ENCODE data around the gene DNAH10. TPM values are rescaled to one million over a fixed set of nuclear protein-coding genes. Genes with fewer than 3 reads are reported as not detected.

DNAH10 gene
- total RNA-seq, 1 experiment from 2014 or later, result 0.39 TPM

DNA sequence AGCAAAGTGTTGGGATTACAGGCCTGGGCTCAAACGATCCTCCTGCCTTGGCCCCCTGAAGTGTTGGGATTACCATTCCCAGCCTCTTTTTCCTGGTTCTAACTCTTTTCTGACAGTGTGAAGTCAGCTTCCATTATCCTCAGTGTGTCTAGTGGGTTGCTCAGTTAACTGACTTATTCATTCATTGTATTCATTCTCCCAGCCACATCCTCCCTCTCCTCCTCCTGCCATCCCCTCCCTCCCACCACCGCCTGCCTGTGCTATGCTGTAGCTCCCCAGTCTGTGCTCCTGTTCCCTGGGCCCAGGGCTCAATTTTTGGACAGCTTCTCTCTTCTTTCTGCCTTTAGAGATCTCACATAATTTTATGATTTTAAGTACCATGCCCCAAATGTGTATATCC is 30.5 kb upstream of the DNAH10 start:
- in situ Hi-C loops (cut with HindIII; ENCODE audit: low pct_unique_long_range_greater_than_20kb, low sequenced_read_pairs) (no loop called here), intact Hi-C loops (cut with micrococcal nuclease; ENCODE audit: unreplicated experiment) (no loop called here)
- H3K36me3 ChIP-seq (ENCODE audit: control insufficient read depth, insufficient read depth, low read length), result peaks cover 3% of the 10 kb centered on the region; the same call in 1 of the 2 replicates
- TF ChIP-seq SIN3A (IDR thresholded peaks at IDR 0.05; ENCODE audit: borderline replicate concordance, insufficient read depth, low read depth, low read length) (no peak), TCF7L2 (IDR thresholded peaks at IDR 0.05; ENCODE audit: low read depth, low read length) (no peak)
- H3K9me3 ChIP-seq (ENCODE audit: control insufficient read depth, insufficient read depth, low read depth, low read length), result no peaks in the 10 kb centered on the region
- POLR2A ChIA-PET, result no interaction called here
- CTCF ChIA-PET, result no interaction called here
- no TSS peak for BruUV-seq (replicated peaks)
- ATAC-seq (no peak), DNase-seq (ENCODE audit: low read depth, low spot score) (no peak)
- H3K27ac ChIP-seq (ENCODE audit: low read length), result no peak overlapping the region
- H3K4me3 ChIP-seq (ENCODE audit: low read depth in 2 of 2, low read length in 2 of 2), result no peak overlapping the region
- no peaks in the 10 kb centered on the region for H3K27me3 ChIP-seq (ENCODE audit: control insufficient read depth, insufficient read depth, low read length)
- no peaks in the 10 kb centered on the region for H3K4me1 ChIP-seq (ENCODE audit: control insufficient read depth, insufficient read depth, low read length)

DNA sequence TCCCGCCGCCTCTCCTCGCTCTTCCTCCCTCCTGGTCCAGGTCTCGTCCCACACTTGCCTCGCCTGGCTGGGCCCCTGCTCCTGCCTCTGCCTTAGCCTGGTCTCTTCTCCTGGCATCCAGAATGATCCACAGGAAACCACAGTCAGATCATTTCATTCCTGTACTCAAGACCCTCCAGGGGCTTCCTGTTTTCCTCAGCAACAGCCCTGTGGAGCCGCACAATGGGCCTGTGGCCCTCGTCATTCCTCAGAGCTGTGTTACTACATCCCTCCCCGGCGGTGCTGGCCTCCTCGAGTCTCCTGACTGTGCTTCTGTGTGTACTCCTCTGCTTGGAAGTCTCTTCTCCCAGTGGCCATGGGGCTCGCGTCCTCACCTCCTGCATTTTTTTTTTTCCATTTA is 29.9 kb upstream of the DNAH10 start:
- ChIA-PET CTCF (no interaction called here), POLR2A (no interaction called here)
- Histone ChIP-seq H3K4me3 (ENCODE audit: low read depth in 2 of 2, low read length in 2 of 2) (no peak overlapping the region), H3K9me3 (ENCODE audit: control insufficient read depth, insufficient read depth, low read depth, low read length) (no peaks in the 10 kb centered on the region), H3K36me3 (ENCODE audit: control insufficient read depth, insufficient read depth, low read length) (peaks cover 3% of the 10 kb centered on the region; the same call in 1 of the 2 replicates), H3K27me3 (ENCODE audit: control insufficient read depth, insufficient read depth, low read length) (no peaks in the 10 kb centered on the region), H3K4me1 (ENCODE audit: control insufficient read depth, insufficient read depth, low read length) (no peaks in the 10 kb centered on the region), H3K27ac (ENCODE audit: low read length) (no peak overlapping the region)
- TF ChIP-seq TCF7L2 (IDR thresholded peaks at IDR 0.05; ENCODE audit: low read depth, low read length) (no peak), POLR2AphosphoS5 (IDR thresholded peaks at IDR 0.05; ENCODE audit: low read depth, low read length) (no peak), SIN3A (IDR thresholded peaks at IDR 0.05; ENCODE audit: borderline replicate concordance, insufficient read depth, low read depth, low read length) (no peak)
- TF ChIP-seq, protein P1, sequence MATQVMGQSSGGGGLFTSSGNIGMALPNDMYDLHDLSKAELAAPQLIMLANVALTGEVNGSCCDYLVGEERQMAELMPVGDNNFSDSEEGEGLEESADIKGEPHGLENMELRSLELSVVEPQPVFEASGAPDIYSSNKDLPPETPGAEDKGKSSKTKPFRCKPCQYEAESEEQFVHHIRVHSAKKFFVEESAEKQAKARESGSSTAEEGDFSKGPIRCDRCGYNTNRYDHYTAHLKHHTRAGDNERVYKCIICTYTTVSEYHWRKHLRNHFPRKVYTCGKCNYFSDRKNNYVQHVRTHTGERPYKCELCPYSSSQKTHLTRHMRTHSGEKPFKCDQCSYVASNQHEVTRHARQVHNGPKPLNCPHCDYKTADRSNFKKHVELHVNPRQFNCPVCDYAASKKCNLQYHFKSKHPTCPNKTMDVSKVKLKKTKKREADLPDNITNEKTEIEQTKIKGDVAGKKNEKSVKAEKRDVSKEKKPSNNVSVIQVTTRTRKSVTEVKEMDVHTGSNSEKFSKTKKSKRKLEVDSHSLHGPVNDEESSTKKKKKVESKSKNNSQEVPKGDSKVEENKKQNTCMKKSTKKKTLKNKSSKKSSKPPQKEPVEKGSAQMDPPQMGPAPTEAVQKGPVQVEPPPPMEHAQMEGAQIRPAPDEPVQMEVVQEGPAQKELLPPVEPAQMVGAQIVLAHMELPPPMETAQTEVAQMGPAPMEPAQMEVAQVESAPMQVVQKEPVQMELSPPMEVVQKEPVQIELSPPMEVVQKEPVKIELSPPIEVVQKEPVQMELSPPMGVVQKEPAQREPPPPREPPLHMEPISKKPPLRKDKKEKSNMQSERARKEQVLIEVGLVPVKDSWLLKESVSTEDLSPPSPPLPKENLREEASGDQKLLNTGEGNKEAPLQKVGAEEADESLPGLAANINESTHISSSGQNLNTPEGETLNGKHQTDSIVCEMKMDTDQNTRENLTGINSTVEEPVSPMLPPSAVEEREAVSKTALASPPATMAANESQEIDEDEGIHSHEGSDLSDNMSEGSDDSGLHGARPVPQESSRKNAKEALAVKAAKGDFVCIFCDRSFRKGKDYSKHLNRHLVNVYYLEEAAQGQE (IDR thresholded peaks at IDR 0.05; ENCODE audit: insufficient read depth in 1 of 2, low read depth in 2 of 2, low read length in 1 of 2), result no peak
- TF ChIP-seq, protein P2, sequence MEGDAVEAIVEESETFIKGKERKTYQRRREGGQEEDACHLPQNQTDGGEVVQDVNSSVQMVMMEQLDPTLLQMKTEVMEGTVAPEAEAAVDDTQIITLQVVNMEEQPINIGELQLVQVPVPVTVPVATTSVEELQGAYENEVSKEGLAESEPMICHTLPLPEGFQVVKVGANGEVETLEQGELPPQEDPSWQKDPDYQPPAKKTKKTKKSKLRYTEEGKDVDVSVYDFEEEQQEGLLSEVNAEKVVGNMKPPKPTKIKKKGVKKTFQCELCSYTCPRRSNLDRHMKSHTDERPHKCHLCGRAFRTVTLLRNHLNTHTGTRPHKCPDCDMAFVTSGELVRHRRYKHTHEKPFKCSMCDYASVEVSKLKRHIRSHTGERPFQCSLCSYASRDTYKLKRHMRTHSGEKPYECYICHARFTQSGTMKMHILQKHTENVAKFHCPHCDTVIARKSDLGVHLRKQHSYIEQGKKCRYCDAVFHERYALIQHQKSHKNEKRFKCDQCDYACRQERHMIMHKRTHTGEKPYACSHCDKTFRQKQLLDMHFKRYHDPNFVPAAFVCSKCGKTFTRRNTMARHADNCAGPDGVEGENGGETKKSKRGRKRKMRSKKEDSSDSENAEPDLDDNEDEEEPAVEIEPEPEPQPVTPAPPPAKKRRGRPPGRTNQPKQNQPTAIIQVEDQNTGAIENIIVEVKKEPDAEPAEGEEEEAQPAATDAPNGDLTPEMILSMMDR (IDR thresholded peaks at IDR 0.05), result no peak
- intact Hi-C loops (cut with micrococcal nuclease; ENCODE audit: unreplicated experiment), result no loop called here
- no TSS peak for BruUV-seq (replicated peaks)
- DNase-seq (ENCODE audit: low read depth, low spot score) (no peak), ATAC-seq (no peak)
- in situ Hi-C loops (cut with HindIII; ENCODE audit: low pct_unique_long_range_greater_than_20kb, low sequenced_read_pairs), result no loop called here

DNA sequence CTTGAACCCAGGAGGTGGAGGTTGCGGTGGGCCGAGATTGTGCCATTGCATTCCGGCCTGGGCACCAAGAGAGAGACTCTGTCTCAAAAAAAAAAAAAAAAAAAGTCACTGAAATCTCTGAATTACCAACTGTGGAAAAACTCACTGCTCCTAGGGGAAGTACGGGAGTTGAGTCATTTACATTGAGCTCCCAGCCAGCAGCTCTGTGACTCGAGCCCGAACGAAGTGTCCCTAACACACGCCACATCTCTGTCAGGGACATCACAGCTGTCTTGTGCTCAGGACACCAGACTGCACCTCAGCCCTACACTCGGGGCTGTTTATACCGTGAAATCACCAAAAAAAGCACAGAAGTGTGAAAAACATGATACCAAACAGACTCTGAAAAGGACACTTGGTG is 28.9 kb upstream of the DNAH10 start:
- ChIA-PET POLR2A (no interaction called here), CTCF (no interaction called here)
- intact Hi-C loops (cut with micrococcal nuclease; ENCODE audit: unreplicated experiment), result no loop called here
- H3K9me3 ChIP-seq (ENCODE audit: control insufficient read depth, insufficient read depth, low read depth, low read length), result no peaks in the 10 kb centered on the region
- peaks cover 3% of the 10 kb centered on the region for H3K36me3 ChIP-seq (ENCODE audit: control insufficient read depth, insufficient read depth, low read length)
- in situ Hi-C loops (cut with HindIII; ENCODE audit: low pct_unique_long_range_greater_than_20kb, low sequenced_read_pairs), result no loop called here
- no peak overlapping the region for H3K4me3 ChIP-seq (ENCODE audit: low read depth in 2 of 2, low read length in 2 of 2)
- H3K27ac ChIP-seq (ENCODE audit: low read length), result no peak overlapping the region
- H3K27me3 ChIP-seq (ENCODE audit: control insufficient read depth, insufficient read depth, low read length), result no peaks in the 10 kb centered on the region
- ATAC-seq (no peak), DNase-seq (ENCODE audit: low read depth, low spot score) (no peak)
- H3K4me1 ChIP-seq (ENCODE audit: control insufficient read depth, insufficient read depth, low read length), result no peaks in the 10 kb centered on the region
- TF ChIP-seq, protein P2 (IDR thresholded peaks at IDR 0.05), result no peak
- no TSS peak for BruUV-seq (replicated peaks)
